CD4-positive, alpha-beta T cell treated with Interleukin-12 subunit alpha and Interleukin-12 subunit beta, for 1 hour (primary cell): ENCODE data around the gene G6PC3.
A peak's percentile ranks its signal among the peaks of the same experiment; 100 is the strongest.
"Not testable (repeated sequence)": the region's sequence is repeated elsewhere in the genome, so short reads cannot be mapped to it uniquely, and the experiment has no call there.

Source experiments
- DNase-seq: peaks from one replicate; pipeline ENCODE4 v3.0.0-alpha.2; 2020

G6PC3 gene

DNA sequence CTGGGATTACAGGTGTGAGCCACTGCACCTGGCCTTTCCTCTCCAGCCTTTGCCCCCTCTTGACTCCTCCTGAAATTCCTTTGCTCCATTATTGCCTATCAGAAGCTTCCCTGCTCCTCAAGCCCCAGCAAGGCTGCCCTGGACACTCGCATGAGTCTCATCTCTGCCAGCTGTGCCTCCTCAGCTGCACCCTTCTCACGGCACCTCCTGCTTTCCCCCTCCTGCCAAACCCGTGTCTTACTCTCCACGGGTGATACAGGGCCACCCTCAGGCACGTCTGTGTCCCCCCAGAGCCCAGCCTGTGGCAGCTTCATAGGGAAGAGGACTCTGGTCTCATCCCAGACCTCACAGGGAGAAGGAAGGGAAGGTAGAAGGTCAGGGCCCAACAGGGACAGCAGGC lies 15.4 kb downstream of the G6PC3 start:
- DNase-seq = no peak

GRCh38 chr17:44086364-44087311 lies 16.1 kb downstream of the G6PC3 start:
- DNase-seq = no peak

GRCh38 chr17:44087319-44087718 lies 16.8 kb downstream of the G6PC3 start:
- DNase-seq = no peak

DNA sequence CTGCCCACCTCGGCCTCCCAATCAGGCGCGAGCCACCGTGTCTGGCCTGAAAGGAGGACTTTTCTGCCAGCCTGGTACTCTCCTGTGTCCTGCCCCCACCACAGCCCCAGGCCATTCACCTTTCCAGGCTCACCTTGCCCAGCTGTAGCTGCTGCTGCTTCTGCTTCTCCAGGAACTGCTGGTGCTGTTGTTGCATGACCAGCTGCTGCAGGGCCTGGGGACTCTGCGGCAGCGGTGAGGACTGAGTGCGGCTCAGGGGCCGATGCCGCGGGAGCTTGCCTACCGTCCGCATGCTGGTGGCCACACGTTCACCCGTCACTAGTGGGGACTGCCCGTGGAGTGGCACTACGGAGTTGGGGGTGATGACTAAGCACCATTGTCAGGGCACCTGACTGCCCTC lies 17.7 kb downstream of the G6PC3 start:
- DNase-seq = no peak

DNA sequence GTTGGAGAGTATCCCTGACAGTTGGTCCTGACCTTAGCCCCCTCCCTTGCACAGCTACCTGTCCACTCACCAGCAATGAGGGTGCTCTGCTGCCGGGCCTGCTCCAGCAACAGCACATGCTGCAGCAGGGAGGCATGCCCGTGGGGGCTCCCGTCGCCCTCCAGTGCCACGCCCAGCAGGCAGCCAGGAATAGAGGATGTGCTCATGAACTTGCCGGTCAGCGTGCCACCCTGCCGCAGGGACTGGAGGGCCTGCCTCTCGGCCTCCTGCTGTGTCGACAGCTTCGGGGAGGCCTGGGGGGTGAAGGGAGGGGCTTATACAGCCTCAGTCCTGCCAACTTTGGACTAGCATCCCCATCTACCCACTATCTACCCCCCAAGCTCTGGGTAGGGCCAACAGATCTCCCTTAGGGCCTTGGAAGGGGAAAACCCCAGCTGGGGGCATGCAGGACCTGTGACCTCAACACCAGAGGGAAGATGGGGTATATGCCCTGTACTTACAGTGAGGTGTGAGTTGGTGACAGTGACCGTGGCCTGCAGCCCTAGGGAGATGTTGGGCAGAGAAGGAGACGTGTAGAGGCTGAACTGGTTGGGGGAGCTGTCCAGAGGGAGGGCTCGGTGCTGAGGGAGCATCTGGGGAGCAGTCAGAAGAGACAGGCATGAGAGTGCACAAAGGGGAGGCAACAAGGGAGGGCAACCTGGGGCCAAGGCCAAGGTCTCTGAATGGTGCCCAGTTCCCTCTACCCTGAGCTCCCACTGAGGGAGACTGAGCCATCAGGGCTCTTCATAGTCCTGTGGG lies 20.9 kb downstream of the G6PC3 start:
- DNase-seq = no peak

GRCh38 chr17:44092051-44092450 lies 21.5 kb downstream of the G6PC3 start:
- no peak for DNase-seq

DNA sequence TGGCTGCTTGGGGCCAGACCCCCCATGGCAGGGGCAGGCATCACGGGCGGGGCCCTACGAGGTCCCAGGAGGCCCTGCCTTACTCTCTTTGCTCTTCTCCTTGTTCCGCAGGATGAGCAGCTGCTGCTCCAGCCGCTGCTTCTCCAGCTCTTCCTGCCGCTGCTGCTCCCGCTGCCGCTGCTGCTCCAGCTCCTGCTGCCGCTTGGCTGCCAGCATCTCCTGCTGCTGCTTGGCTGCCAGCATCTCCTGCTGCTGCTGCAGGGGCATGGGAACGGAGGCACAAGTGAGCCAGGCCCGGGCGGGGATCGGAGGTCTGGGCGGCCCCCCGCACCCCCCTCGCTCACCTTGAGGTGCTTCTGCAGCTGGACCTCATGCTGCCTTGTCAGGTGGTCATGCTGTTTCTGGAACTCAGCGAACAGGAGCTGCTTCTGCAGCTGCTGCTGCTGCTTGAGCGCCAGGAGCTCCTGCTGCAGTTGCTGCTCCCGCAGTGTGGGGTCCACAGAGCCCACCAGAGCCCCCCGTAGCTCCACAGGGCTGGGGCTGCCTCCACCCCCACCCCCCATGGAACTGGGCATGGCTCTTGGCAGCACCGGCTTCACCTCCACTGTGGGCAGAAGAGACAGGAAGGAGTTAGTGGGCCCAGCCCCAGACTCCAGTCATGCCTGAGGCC lies 22.8 kb downstream of the G6PC3 start:
- no peak for DNase-seq

- DNase-seq = no peak
Observed at GRCh38 chr17:44094701-44095387, 24.3 kb downstream of the G6PC3 start.

- no peak for DNase-seq
Observed at GRCh38 chr17:44095388-44095646, 24.8 kb downstream of the G6PC3 start.

GRCh38 chr17:44095647-44096496 lies 25.3 kb downstream of the G6PC3 start:
- peak; percentile 29 for DNase-seq

- DNase-seq = no peak
Observed at GRCh38 chr17:44097110-44097958, 26.8 kb downstream of the G6PC3 start.

DNA sequence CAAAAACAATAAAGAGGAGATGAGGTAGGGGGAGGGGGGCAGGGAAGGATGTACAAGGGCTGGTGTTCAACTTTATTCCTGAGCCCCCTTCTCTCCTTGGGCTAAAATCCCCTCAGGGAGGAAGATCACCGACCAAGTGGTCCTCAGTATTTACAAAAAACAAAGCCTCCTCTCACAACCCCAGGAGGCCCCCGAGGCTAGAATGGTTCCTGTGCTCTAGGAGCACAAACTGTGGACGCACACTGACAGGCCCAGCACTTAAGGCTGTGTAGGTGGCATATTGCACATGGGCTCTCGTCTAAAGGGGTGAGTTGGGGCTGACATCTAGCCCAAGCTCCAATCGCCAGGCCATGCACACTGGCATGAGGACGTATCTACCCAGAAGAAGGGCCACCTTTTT lies 31.3 kb downstream of the G6PC3 start:
- DNase-seq = not testable (repeated sequence)

GRCh38 chr17:44102849-44103622 lies 32.5 kb downstream of the G6PC3 start:
- no peak for DNase-seq

DNA sequence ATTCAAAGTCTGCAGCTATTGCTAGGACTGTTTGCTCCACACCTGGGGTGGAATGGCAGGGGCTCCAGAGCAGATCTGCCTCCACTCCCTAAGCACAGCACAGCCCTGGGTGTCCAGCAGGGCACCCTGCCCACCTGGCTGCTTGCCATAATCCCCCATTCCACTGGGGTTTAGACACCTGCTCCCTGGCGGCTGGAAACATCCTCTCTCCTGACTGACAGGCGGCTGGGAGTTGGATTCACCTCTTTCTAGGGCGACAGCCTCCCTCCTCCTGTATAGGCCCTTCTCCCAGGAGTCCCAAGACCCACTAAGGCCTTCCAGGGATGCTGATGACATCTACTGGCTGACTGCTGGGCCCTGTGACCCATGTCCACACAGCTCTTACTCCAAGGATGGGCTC lies 34.9 kb downstream of the G6PC3 start:
- no peak for DNase-seq

GRCh38 chr17:44105941-44106340 lies 35.4 kb downstream of the G6PC3 start:
- no peak for DNase-seq

- no peak for DNase-seq
Observed at GRCh38 chr17:44106801-44107200, 36.3 kb downstream of the G6PC3 start.

GRCh38 chr17:44108440-44109311 lies 38.1 kb downstream of the G6PC3 start:
- no peak for DNase-seq

DNA sequence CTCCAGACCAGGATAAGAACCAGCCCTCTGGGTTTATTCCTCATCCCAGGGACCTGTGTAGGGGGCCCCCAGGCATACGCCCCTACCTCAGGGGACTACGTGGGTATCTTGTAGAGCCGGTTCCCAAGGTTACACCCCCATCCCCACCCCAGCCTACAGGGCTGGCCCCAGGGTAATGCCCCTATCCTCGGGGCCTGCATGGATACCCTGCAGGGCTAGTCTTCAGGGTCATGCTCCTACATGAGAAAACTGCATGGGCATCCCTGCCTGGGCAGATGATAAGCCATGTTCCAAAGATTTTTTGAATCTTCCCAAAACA lies 38.7 kb downstream of the G6PC3 start:
- no peak for DNase-seq

DNA sequence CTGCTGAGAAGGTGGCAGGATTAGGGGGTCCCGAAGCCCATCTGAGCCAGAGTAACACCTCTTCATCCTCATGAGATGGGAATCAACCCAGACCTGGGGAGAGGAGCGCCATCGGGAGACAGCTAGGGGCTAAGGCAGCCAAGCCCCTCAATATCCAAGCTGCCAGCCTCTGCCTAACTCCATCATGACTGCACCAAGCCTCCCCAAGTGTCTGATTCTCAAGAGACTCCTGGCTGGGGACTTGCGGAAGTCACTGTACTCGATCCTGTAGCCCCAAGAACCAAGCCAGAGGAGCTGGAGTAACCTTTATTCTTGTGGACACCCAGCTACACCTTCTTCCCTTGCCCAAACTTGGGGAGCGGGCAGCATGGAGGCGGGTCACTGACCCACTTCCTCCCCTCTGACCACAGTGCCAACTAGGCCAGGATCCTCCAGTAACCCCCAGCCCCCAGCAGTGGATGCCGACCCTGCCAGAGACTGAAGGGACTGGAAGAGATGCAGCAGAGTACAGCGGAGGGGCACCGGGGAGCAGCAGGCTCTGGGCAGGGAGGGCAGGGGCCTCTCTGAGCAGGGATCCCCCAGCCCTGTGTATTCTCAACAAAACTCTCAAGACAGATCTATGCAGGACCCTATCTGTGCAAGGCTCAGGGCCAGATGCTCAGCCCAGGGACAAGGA lies 39.6 kb downstream of the G6PC3 start:
- no peak for DNase-seq
